Stomach (tissue), 9 donors: Measurements from ENCODE around the gene GPR153. TPM values are rescaled to one million over a fixed set of nuclear protein-coding genes. Genes with fewer than 3 reads are reported as not detected.

ENCODE experiments used
- DNase-seq, 2 donors: peaks; one replicate each; pipeline versions ENCODE4 v3.0.0 to v3.0.0-alpha.2; 2013 to 2019
- H3K27ac ChIP-seq, 5 donors: fragments of 200-600 bp in 4 of 5; sonication (generic) in 4 of 5; one replicate each; pipeline ENCODE4 v1.5.1; 2013 to 2019; ENCODE audit warnings: mild to moderate bottlenecking in 1 of 5, moderate library complexity in 1 of 5
- H3K27me3 ChIP-seq, 3 donors: fragments of 200-600 bp; sonication (generic); one replicate each; pipeline ENCODE4 v1.5.1; 2017 to 2019; ENCODE audit warnings: mixed run types in 1 of 3
- H3K36me3 ChIP-seq, 4 donors: fragments of 200-600 bp; sonication (generic); 1 replicate in 3 of 4; 2 replicates in 1 of 4; pipeline ENCODE4 v1.5.1; 2016 to 2019
- H3K4me1 ChIP-seq, 4 donors: fragments of 200-600 bp; sonication (generic); one replicate each; pipeline ENCODE4 v1.5.1; 2016 to 2019
- H3K4me3 ChIP-seq, 4 donors: fragments of 200-600 bp; sonication (generic) in 3 of 4; one replicate each; pipeline ENCODE4 v1.5.1; 2016 to 2019; ENCODE audit warnings: mild to moderate bottlenecking in 1 of 4
- H3K9me3 ChIP-seq, 4 donors: fragments of 200-600 bp; sonication (generic); one replicate each; pipeline ENCODE4 v1.5.1; 2016 to 2019
- EP300 ChIP-seq: sonication (generic); formaldehyde crosslinking; IDR thresholded peaks from one replicate; pipeline ENCODE4 v1.6.1; 2017; ENCODE audit warnings: antibody characterized with exemption
- POLR2A ChIP-seq, 4 donors: fragments of 450-650 bp; IDR thresholded peaks; one replicate each; pipeline ENCODE4 v1.6.1; 2016; ENCODE audit warnings: antibody characterized with exemption in 4 of 4, control low read depth in 2 of 4, mild to moderate bottlenecking in 1 of 4, moderate library complexity in 1 of 4
- POLR2AphosphoS5 ChIP-seq, 3 donors: sonication (generic); formaldehyde crosslinking; IDR thresholded peaks; one replicate each; pipeline ENCODE4 v1.6.1; 2016; ENCODE audit warnings: antibody characterized with exemption in 3 of 3
- WGBS, 5 donors: extraction: QIAGEN DNeasy Blood & Tissue Kit in 3 of 5; methylation state at CpG; one replicate each; pipeline versions ENCODE4 v1.1.5 to v1.1.7; 2013 to 2018; 5-methylcytosine and 5-hydroxymethylcytosine counted together
- intact Hi-C: fragments of 100-400 bp; cut with DNase I; formaldehyde crosslinking; loops from one replicate; pipeline ENCODE4 v1.15.1; 2023; ENCODE audit warnings: low total_unique reads
- polyA plus RNA-seq, 3 donors: library from polyadenylated mRNA; stranded (reverse); fragments of 200-250 nt; gene quantifications; one replicate each; pipeline ENCODE4 v1.2.3, GENCODE V29; 2013
- total RNA-seq, 5 donors: library from RNA; depleted of rRNA; stranded (reverse); fragments of >200 nt; gene quantifications; one replicate each; pipeline versions ENCODE4 v1.1.0 to v1.2.3, GENCODE V29; 2014 to 2016
- TF ChIP-seq, protein P1 (sequence below), 7 experiments: fragments of 450-650 bp in 4 of 7; fragments of 200-600 bp in 3 of 7; sonication (generic) in 3 of 7; IDR thresholded peaks; one replicate each; pipeline ENCODE4 v1.5.1; 2016 to 2019; ENCODE audit warnings: antibody characterized with exemption in 7 of 7, control low read depth in 2 of 7, mild to moderate bottlenecking in 1 of 7
- donor health status: healthy with polysubstance abuse.
- donor health status: Bipolar disorder and iron deficiency.
- donor health status: healthy.

GPR153 gene
- total and polyA plus RNA-seq, 8 donors = 1.8 to 63.1 (median 2.8) TPM

DNA sequence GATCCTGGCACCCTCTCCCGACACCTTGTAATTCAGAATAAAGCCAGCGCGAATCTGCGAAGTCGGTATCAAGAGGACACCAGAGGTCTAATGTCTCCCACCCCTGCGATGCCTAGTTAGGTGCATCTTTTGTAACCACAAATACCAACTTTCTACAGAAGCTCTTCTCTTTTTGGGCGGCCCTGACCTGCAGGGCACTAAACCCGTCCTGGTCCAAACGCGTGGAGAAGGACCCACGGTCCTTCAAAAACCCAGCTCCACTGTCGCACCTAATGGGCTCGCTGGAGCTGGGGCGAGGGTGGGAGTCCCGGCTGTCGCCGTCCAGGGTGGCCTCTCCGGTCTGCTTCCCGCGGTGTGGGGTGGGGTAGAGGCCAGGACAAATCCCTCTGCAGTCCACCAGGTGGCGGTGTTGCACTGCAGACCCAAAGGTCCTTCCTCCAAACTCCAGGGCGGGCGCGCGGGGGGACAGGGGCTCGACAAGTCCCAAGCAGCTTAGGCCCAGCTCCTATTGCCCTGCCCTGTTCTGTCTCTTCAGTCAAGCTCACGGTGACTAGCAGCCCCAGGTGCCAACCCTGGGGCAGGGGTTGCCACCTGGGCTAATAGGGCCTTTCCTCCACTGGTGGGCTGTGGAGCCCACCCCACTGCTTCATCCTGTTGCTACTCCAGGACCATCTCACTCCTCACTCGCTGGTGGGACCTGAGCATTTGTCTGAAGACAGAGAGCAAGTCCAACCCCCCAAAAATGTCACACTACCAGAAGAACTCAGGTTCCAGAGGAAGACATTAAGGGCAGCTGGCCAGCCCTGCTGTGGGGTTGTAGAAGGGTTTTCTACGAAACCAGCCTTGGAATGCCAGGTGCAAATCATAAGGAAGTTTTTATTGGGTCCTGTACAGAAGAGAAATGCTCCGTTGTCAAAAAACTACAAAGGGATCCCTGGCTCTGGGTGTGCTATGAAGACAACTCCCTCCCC, 14.1 kb downstream of the GPR153 start:
- intact Hi-C loops = loop anchor here (5.0 to 10.0 kb wide), 3 partner anchors 96 to 192 kb away; no protein-coding TSS in a partner anchor
- H3K36me3 ChIP-seq = peaks cover 0 to 7% (median 0%) of the 10 kb centered on the region in 4 donors
- TF ChIP-seq POLR2AphosphoS5 (IDR thresholded peaks at IDR 0.05) (peak in 1 of 3 donors; percentile 6), POLR2A (IDR thresholded peaks at IDR 0.05) (no peak)
- TF ChIP-seq, protein P1, sequence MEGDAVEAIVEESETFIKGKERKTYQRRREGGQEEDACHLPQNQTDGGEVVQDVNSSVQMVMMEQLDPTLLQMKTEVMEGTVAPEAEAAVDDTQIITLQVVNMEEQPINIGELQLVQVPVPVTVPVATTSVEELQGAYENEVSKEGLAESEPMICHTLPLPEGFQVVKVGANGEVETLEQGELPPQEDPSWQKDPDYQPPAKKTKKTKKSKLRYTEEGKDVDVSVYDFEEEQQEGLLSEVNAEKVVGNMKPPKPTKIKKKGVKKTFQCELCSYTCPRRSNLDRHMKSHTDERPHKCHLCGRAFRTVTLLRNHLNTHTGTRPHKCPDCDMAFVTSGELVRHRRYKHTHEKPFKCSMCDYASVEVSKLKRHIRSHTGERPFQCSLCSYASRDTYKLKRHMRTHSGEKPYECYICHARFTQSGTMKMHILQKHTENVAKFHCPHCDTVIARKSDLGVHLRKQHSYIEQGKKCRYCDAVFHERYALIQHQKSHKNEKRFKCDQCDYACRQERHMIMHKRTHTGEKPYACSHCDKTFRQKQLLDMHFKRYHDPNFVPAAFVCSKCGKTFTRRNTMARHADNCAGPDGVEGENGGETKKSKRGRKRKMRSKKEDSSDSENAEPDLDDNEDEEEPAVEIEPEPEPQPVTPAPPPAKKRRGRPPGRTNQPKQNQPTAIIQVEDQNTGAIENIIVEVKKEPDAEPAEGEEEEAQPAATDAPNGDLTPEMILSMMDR (IDR thresholded peaks at IDR 0.05) = peak in 6 of 7 experiments; percentile 67 to 98 (median 96)
- H3K27me3 ChIP-seq = peaks cover 22 to 100% (median 81%) of the 10 kb centered on the region in 3 donors
- WGBS, 5 donors = 5 to 7% (median 6%) methylated on average over 30 of the region's 30 CpGs
- no peaks in the 10 kb centered on the region for H3K9me3 ChIP-seq
- peak; percentile 81 to 94 for DNase-seq
- H3K27ac ChIP-seq = no peak overlapping the region
- peaks cover 32 to 53% (median 51%) of the 10 kb centered on the region in 4 donors for H3K4me1 ChIP-seq
- no peak overlapping the region for H3K4me3 ChIP-seq

DNA sequence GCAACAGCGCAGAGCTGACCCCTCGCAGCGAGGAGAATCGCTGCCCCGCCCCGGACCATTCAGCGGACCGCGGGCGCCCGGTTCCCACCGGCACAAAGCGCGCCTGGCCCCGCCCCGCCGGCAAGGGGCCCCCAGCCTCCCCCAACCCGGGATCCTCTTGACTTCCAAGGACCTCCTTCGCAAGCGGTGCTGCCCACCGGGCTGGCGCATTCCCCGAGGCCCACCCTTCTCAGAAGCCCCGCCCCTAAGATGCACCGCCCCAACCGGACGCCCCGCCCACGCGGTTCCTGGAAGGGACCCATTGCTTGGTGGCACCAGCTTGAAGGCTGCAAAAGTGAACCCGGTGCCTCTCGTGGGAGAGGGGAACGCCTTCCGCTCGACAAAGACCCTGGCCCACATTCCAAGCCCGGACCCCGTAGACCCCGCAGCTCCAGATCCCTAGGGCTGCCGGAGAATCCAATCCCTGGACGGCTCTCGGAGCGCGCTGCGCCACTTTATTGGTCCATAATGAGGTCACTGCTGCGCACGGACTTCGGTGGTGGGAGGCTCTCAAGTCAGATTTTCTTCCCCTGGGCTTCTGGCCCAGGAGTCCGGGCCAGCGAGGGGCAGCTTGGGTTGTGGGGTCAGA, 14.9 kb downstream of the GPR153 start:
- Histone ChIP-seq H3K27ac (no peak overlapping the region), H3K9me3 (no peaks in the 10 kb centered on the region), H3K36me3 (no peaks in the 10 kb centered on the region), H3K4me3 (peak overlapping the region in 3 of 4 donors; percentile 0 to 34 (median 16)), H3K4me1 (peaks cover 35 to 59% (median 56%) of the 10 kb centered on the region in 4 donors), H3K27me3 (peaks cover 22 to 100% (median 86%) of the 10 kb centered on the region in 3 donors)
- TF ChIP-seq EP300 (no peak), POLR2AphosphoS5 (IDR thresholded peaks at IDR 0.05) (no peak), POLR2A (IDR thresholded peaks at IDR 0.05) (no peak)
- TF ChIP-seq, protein P1 (IDR thresholded peaks at IDR 0.05) = no peak
- WGBS, 5 donors = 1 to 9% (median 4%) methylated on average over 19 to 49 of the region's 49 CpGs
- intact Hi-C loops = loop anchor here (5.0 to 10.0 kb wide), 3 partner anchors 96 to 191 kb away; no protein-coding TSS in a partner anchor
- peak; percentile 33 to 67 for DNase-seq

DNA sequence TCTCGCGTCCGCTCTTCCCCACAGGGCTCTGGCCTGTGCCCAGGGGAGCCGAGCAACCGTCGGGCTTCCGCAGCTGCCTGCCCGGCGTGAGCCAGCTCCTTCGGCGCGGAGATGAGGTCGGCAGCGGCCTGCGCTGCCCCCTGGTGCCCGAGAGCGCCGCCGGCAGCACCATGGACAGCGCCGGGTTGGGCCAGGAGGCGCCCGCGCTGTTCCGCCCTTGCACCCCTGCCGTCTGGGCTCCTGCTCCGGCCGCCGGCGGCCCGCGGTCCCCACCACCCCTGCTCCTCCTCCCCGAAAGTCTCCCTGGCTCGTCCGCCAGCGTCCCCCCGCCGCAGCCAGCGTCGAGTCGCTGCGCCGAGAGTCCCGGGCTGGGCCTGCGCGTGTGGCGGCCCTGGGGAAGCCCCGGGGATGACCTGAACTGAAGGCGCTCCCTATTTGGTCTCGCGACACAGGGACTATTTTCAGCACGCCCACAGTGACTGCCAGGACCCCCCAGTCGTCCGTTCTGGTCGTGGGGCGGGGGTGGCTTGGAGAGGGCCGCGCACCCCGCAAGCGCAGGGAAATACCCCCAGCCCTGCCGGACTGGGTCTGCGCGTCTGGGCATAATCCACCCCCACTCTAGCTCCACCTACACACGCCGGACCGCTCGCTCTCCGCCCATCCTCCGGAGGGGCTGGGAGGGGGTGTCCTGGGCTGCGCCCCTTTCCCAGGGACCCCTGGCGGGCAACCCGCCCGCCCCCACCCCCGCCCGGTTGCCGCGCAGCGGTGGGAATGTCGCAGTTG, 15.6 kb downstream of the GPR153 start:
- H3K4me3 ChIP-seq = peak overlapping the region in 3 of 4 donors; percentile 0 to 34 (median 16)

More for the DNA sequence above, 15.6 kb downstream of the GPR153 start:
- intact Hi-C loops = loop anchor here (5.0 to 10.0 kb wide), 3 partner anchors 97 to 190 kb away; no protein-coding TSS in a partner anchor
- WGBS, 5 donors = 1 to 3% (median 2%) methylated on average over 20 to 79 of the region's 79 CpGs
- peak; percentile 83 to 95 for DNase-seq
- no peaks in the 10 kb centered on the region for H3K9me3 ChIP-seq
- TF ChIP-seq EP300 (no peak), POLR2A (IDR thresholded peaks at IDR 0.05) (no peak), POLR2AphosphoS5 (IDR thresholded peaks at IDR 0.05) (peak in 1 of 3 donors; percentile 37)
- TF ChIP-seq, protein P1 (IDR thresholded peaks at IDR 0.05) = peak in 5 of 7 experiments; percentile 61 to 89 (median 77)
- no peak overlapping the region for H3K27ac ChIP-seq
- no peaks in the 10 kb centered on the region for H3K36me3 ChIP-seq
- peaks cover 35 to 59% (median 56%) of the 10 kb centered on the region in 4 donors for H3K4me1 ChIP-seq
- H3K27me3 ChIP-seq = peaks cover 22 to 100% (median 85%) of the 10 kb centered on the region in 3 donors
